OCI-LY7 (cell line): ENCODE measurements around the gene CDK5RAP3. TPM values are rescaled to one million over a fixed set of nuclear protein-coding genes. Genes with fewer than 3 reads are reported as not detected.

Source experiments
- BruUV-seq: library from RNA; stranded (reverse); fragments of 400-500 nt; replicated peaks from 2 replicates; lab custom pipeline; 2021; lab: Mats Ljungman, UMichigan
- CTCF ChIA-PET: fragments of 300-600 bp; sonication (Branson Sonifier 250); formaldehyde crosslinking; loops from one replicate; lab custom pipeline; 2022; ENCODE audit warnings: antibody characterized with exemption; ENCODE audit not compliant: unreplicated experiment; lab: Charles Lee
- POLR2A ChIA-PET: fragments of 300-600 bp; sonication (Branson Sonifier 250); formaldehyde crosslinking; loops from one replicate; lab custom pipeline; 2022; ENCODE audit warnings: antibody characterized with exemption; lab: Charles Lee
- DNase-seq: peaks from one replicate; pipeline ENCODE4 v3.0.0-alpha.2; 2015; ENCODE audit warnings: low spot score
- H2AFZ ChIP-seq: fragments of 200-600 bp; sonication (generic), shearing (Covaris generic); 2 replicates; pipeline ENCODE4 v1.6.1; 2014; ENCODE audit warnings: mild to moderate bottlenecking, antibody characterized with exemption, low read length, moderate library complexity
- H3K27ac ChIP-seq: fragments of 200-600 bp; sonication (generic); 2 replicates; pipeline ENCODE4 v1.5.1; 2014; ENCODE audit warnings: mixed run types, low read depth, mild to moderate bottlenecking, moderate library complexity, low read length, inconsistent platforms; ENCODE audit not compliant: poor library complexity, severe bottlenecking
- H3K36me3 ChIP-seq: fragments of 200-600 bp; sonication (generic); 2 replicates; pipeline ENCODE4 v1.6.1; 2014; ENCODE audit warnings: mild to moderate bottlenecking, antibody characterized with exemption, low read length, moderate library complexity, mixed read lengths; ENCODE audit not compliant: insufficient read depth
- H3K4me1 ChIP-seq: fragments of 200-600 bp; sonication (generic); 2 replicates; pipeline ENCODE4 v1.5.1; 2014; ENCODE audit warnings: mild to moderate bottlenecking, low read length; ENCODE audit not compliant: insufficient read depth, poor library complexity, severe bottlenecking
- H3K4me2 ChIP-seq: fragments of 200-600 bp; sonication (generic); 2 replicates; pipeline ENCODE4 v1.6.1; 2014; ENCODE audit warnings: mild to moderate bottlenecking, low read length
- H3K4me3 ChIP-seq: fragments of 200-600 bp; sonication (generic); 2 replicates; pipeline ENCODE4 v1.5.1; 2014; ENCODE audit warnings: mild to moderate bottlenecking, low read depth, low read length; ENCODE audit not compliant: poor library complexity, severe bottlenecking
- H3K79me2 ChIP-seq: fragments of 200-600 bp; sonication (generic); 2 replicates; pipeline ENCODE4 v1.6.1; 2016; ENCODE audit warnings: low read depth, mild to moderate bottlenecking, low read length, moderate library complexity, mixed read lengths; ENCODE audit not compliant: insufficient read depth
- H3K9me2 ChIP-seq: fragments of 200-600 bp; sonication (generic); 2 replicates; pipeline ENCODE4 v1.6.1; 2016; ENCODE audit warnings: mild to moderate bottlenecking, low read length, mixed read lengths; ENCODE audit not compliant: insufficient read depth
- H3K9me3 ChIP-seq: fragments of 200-600 bp; sonication (generic); 2 replicates; pipeline ENCODE4 v1.6.1; 2014; ENCODE audit warnings: mild to moderate bottlenecking, mixed run types, low read length, mixed read lengths
- H4K20me1 ChIP-seq: fragments of 200-600 bp; sonication (generic); 2 replicates; pipeline ENCODE4 v1.6.1; 2014; ENCODE audit warnings: mild to moderate bottlenecking, antibody characterized with exemption, low read length, moderate library complexity, mixed read lengths; ENCODE audit not compliant: insufficient read depth
- CTCF ChIP-seq: fragments of 200-600 bp; sonication (generic); conservative IDR thresholded peaks from 2 replicates; pipeline ENCODE4 v1.5.1; 2014; ENCODE audit warnings: mild to moderate bottlenecking, antibody characterized with exemption, low read length, moderate library complexity, mixed read lengths
- EZH2phosphoT487 ChIP-seq: fragments of 200-600 bp; sonication (generic); IDR thresholded peaks from 2 replicates; pipeline ENCODE4 v1.6.1; 2018; ENCODE audit warnings: low read depth, borderline replicate concordance, mild to moderate bottlenecking, mixed run types, antibody characterized with exemption, low read length, moderate library complexity, mixed read lengths
- intact Hi-C: fragments of 100-400 bp; cut with micrococcal nuclease; formaldehyde crosslinking; loops from one replicate; pipeline ENCODE4 v1.10.0; 2022; ENCODE audit not compliant: unreplicated experiment
- total RNA-seq, 2 experiments: library from RNA; depleted of rRNA in 1 of 2; stranded (reverse); fragments of >200 nt in 1 of 2; shearing (Covaris generic) in 1 of 2; gene quantifications; 2 replicates each; pipeline ENCODE4 v1.2.3, GENCODE V29; 2014 to 2022

Gene CDK5RAP3
- total RNA-seq, 2 experiments from 2014 or later: 241 to 256 TPM

GRCh38 chr17:47945529-47946508 lies 25.1 kb upstream of the CDK5RAP3 start:
- Histone ChIP-seq H3K4me3 (no peak overlapping the region), H3K9me3 (no peaks in the 10 kb centered on the region), H3K4me1 (peaks cover 53% of the 10 kb centered on the region), H3K27ac (peak overlapping the region; percentile 42), H3K4me2 (no peak overlapping the region), H2AFZ (no peak overlapping the region), H3K9me2 (no peaks in the 10 kb centered on the region), H3K36me3 (peaks cover 42% of the 10 kb centered on the region), H4K20me1 (no peaks in the 10 kb centered on the region), H3K79me2 (peaks cover 20% of the 10 kb centered on the region)
- no peak for DNase-seq
- no TSS peak for BruUV-seq
- POLR2A ChIA-PET: interaction anchor here (0.6 to 1.5 kb wide), 2 partner anchors 25 to 963 kb away, joined by 3 to 4 read pairs; partner anchors contain the start of gene CDK5RAP3
- intact Hi-C loops: no loop called here
- TF ChIP-seq EZH2phosphoT487: no peak
- no peak for TF ChIP-seq CTCF
- CTCF ChIA-PET: interaction anchor here (0.9 kb wide), 1 partner anchor 105 kb away, joined by 3 read pairs; the partner anchor contains the start of gene SCRN2

GRCh38 chr17:47946516-47946915 lies 24.4 kb upstream of the CDK5RAP3 start:
- Histone ChIP-seq H3K4me2 (no peak overlapping the region), H3K27ac (no peak overlapping the region), H3K9me2 (no peaks in the 10 kb centered on the region), H2AFZ (no peak overlapping the region), H3K9me3 (no peaks in the 10 kb centered on the region), H4K20me1 (no peaks in the 10 kb centered on the region), H3K4me3 (no peak overlapping the region), H3K36me3 (peaks cover 42% of the 10 kb centered on the region), H3K4me1 (peaks cover 50% of the 10 kb centered on the region), H3K79me2 (peaks cover 20% of the 10 kb centered on the region)
- intact Hi-C loops: no loop called here
- DNase-seq: no peak
- no TSS peak for BruUV-seq
- CTCF ChIA-PET: interaction anchor here (0.9 kb wide), 1 partner anchor 106 kb away, joined by 3 read pairs; the partner anchor contains the start of gene SCRN2
- POLR2A ChIA-PET: interaction anchor here (0.6 to 1.1 kb wide), 2 partner anchors 24 to 174 kb away, joined by 3 to 4 read pairs; no protein-coding TSS in a partner anchor
- no peak for TF ChIP-seq EZH2phosphoT487
- TF ChIP-seq CTCF: no peak
